ENCODE results near the gene SLC1A5. TPM values are rescaled to one million over a fixed set of nuclear protein-coding genes. Genes with fewer than 3 reads are reported as not detected.
A peak's percentile ranks its signal among the peaks of the same experiment; 100 is the strongest.

The SLC1A5 gene
- total RNA-seq: 86.8 TPM

DNA sequence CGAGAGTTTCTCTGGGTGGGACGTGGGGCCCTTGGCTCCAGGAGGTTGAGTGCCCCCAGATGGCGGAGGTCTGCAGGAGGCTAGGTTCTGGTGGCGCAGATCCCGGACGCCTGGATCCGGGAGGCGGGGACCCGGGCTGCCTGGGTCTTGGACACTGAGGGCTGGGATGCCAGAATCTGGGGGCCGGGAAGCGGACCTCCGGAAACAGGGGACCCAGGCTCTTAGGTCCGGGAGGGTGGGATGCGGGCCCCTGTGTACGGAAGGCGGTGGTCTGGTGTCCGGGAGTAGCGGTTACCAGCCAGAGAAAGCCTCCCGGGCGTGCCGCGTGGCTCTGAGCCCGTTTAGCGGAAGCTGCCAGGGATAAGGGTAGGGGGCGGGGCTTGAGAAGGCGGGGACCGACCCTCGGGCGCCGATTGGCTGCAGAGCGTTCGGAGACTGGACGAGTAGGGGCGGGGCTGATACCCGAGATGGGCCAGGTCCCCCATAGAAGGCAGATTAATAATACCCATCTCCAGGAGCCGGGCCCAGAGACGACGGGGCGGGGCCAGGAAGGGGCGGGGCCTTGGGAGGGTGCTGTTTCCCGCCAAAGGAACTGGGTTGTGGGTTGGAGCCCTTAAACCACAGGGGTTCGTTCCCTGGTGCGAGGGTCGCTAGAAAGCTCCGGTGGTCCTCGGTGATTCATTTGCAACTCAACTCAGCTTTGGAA lies at the start of gene SLC1A5:
SLC1A5 (minus strand) TSS at position 333 of the 706 bp plus-strand sequence. CDS start 629 bp downstream, outside the sequence.
- TF ChIP-seq, protein P1, sequence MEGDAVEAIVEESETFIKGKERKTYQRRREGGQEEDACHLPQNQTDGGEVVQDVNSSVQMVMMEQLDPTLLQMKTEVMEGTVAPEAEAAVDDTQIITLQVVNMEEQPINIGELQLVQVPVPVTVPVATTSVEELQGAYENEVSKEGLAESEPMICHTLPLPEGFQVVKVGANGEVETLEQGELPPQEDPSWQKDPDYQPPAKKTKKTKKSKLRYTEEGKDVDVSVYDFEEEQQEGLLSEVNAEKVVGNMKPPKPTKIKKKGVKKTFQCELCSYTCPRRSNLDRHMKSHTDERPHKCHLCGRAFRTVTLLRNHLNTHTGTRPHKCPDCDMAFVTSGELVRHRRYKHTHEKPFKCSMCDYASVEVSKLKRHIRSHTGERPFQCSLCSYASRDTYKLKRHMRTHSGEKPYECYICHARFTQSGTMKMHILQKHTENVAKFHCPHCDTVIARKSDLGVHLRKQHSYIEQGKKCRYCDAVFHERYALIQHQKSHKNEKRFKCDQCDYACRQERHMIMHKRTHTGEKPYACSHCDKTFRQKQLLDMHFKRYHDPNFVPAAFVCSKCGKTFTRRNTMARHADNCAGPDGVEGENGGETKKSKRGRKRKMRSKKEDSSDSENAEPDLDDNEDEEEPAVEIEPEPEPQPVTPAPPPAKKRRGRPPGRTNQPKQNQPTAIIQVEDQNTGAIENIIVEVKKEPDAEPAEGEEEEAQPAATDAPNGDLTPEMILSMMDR (IDR thresholded peaks at IDR 0.05): no peak
- Histone ChIP-seq H3K4me1 (peaks cover 0 to 3% of the 10 kb centered on the region in 2 donors), H3K36me3 (no peaks in the 10 kb centered on the region), H3K4me3 (peak within 1 kb of the TSS; percentile 51 to 78), H3K9me3 (no peaks in the 10 kb centered on the region), H3K27me3 (no peaks in the 10 kb centered on the region), H3K27ac (peak within 1 kb of the TSS; percentile 74 to 81)
- intact Hi-C loops (cut with DNase I): no loop called here
- peak; percentile 76 to 98 for DNase-seq (ENCODE audit: low spot score in 2 of 2)

DNA sequence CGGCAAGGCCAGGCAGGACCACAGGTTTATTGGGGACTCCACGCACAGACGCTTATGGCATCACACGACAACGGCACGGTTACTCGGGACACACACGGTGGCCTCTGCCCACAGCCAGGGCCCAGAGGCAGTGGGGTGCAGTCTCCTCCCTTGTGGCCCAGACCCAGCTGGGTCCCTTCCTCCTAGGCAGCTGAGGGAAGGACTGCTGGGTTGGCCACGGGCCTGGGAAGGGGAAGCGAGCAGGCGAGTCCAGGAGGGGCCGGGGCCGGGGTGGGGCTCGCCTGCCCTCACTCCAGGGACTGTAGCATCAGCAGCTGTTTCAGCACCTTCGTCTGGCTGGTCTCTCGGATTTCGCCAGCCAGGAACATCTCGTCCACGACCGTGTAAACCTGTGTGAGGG lies 49.8 kb upstream of the SLC1A5 start:
- no peak for DNase-seq (ENCODE audit: low spot score in 2 of 2)
- Histone ChIP-seq H3K4me1 (peaks cover 2 to 8% of the 10 kb centered on the region in 2 donors), H3K27me3 (no peaks in the 10 kb centered on the region), H3K9me3 (no peaks in the 10 kb centered on the region), H3K27ac (no peak overlapping the region), H3K36me3 (peaks cover 25% of the 10 kb centered on the region in 2 donors), H3K4me3 (no peak overlapping the region)
- intact Hi-C loops (cut with DNase I): no loop called here
- TF ChIP-seq, protein P1 (IDR thresholded peaks at IDR 0.05): no peak

DNA sequence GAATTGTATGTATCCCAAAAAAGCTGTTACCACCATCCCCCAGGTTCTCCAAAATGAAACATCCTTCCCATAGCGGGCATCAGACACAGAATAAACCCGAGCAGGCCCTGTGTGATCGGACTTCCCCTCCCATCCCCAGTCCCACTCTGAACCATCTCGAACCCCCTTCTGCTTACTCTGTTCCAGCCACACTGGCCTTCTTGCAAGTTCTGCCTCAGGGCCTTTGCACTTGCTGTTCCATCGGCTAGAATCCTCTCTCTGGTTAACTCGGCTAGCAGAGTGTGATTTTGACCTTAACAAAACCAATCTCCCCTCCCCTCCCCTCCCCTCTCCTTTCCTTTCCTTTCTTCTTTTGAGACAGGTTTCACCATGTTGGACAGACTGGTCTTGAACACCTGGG lies 46.6 kb upstream of the SLC1A5 start:
- H3K4me3 ChIP-seq: no peak overlapping the region
- peaks cover 17 to 21% of the 10 kb centered on the region in 2 donors for H3K36me3 ChIP-seq
- H3K27ac ChIP-seq: no peak overlapping the region
- H3K27me3 ChIP-seq: no peaks in the 10 kb centered on the region
- intact Hi-C loops (cut with DNase I): no loop called here
- TF ChIP-seq, protein P1 (IDR thresholded peaks at IDR 0.05): no peak
- DNase-seq (ENCODE audit: low spot score in 2 of 2): no peak
- H3K4me1 ChIP-seq: no peaks in the 10 kb centered on the region
- no peaks in the 10 kb centered on the region for H3K9me3 ChIP-seq

DNA sequence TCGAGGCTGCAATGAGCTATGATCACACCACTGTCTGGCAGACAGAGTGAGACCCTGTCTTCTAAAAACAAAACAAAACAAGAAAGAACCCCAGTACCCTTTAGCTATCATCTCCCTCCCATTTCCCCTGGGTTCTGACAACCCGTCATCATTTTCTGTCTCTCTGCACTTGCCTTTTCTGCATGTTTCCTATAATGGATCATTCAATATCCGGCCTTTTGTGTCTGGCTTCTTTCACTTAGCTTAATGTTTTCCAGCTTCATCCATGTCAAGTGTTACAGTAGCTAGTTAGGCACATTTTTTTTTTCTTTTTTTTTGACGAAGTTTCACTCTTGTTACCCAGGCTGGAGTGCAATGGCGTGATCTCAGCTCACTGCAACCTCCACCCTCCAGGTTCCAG lies 45.7 kb upstream of the SLC1A5 start:
- no peak overlapping the region for H3K4me3 ChIP-seq
- TF ChIP-seq, protein P1 (IDR thresholded peaks at IDR 0.05): no peak
- peaks cover 9 to 15% of the 10 kb centered on the region in 2 donors for H3K36me3 ChIP-seq
- no peak overlapping the region for H3K27ac ChIP-seq
- H3K4me1 ChIP-seq: no peaks in the 10 kb centered on the region
- H3K27me3 ChIP-seq: no peaks in the 10 kb centered on the region
- intact Hi-C loops (cut with DNase I): no loop called here
- no peaks in the 10 kb centered on the region for H3K9me3 ChIP-seq
- DNase-seq (ENCODE audit: low spot score in 2 of 2): no peak

DNA sequence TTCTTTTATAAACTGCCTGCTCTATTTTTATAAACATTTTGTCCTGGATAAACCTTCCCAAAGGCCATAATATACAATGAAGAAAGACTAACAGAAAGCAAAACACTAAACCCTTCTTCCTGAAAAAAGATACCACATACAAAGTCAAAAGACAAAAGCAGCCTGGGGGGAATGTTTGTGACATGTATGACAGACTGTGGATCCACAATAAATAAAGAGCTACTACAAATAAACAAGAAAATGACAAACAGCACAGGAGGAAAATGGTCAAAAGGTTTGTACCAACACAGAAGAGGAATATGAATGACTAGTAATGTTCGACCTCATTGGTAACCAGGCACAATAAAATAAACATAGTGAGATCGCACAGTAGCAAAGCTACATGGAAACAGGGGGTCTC lies 42.5 kb upstream of the SLC1A5 start:
- H3K9me3 ChIP-seq: no peaks in the 10 kb centered on the region
- no peak for DNase-seq (ENCODE audit: low spot score in 2 of 2)
- no peaks in the 10 kb centered on the region for H3K36me3 ChIP-seq
- no peak overlapping the region for H3K27ac ChIP-seq
- H3K4me3 ChIP-seq: no peak overlapping the region
- no peaks in the 10 kb centered on the region for H3K4me1 ChIP-seq
- TF ChIP-seq, protein P1 (IDR thresholded peaks at IDR 0.05): no peak
- intact Hi-C loops (cut with DNase I): no loop called here
- no peaks in the 10 kb centered on the region for H3K27me3 ChIP-seq

Data from ascending aorta (tissue), 2 donors.